Measurements from ENCODE around the gene MICAL3. TPM values are rescaled to one million over a fixed set of nuclear protein-coding genes. Genes with fewer than 3 reads are reported as not detected.
"Not testable (repeated sequence)": the region's sequence is repeated elsewhere in the genome, so short reads cannot be mapped to it uniquely, and the experiment has no call there.

The MICAL3 gene
- total and polyA plus RNA-seq, 2 donors from 2014 or later = 5.0 to 99.4 TPM

GRCh38 chr22:18056807-18057474, 32.6 kb upstream of the MICAL3 start:
- no peaks in the 10 kb centered on the region for H3K36me3 ChIP-seq (ENCODE audit: control insufficient read depth in 2 of 3, insufficient read depth in 3 of 3, low read length in 3 of 3)
- H3K9ac ChIP-seq (ENCODE audit: low read length in 3 of 3) = no peak overlapping the region
- H3K27me3 ChIP-seq (ENCODE audit: control insufficient read depth, insufficient read depth, low read length) = no peaks in the 10 kb centered on the region
- H3K27ac ChIP-seq (ENCODE audit: low read depth in 2 of 2, low read length in 2 of 2) = peak overlapping the region in 1 of 2 donors; percentile 43
- TF ChIP-seq, protein P1, sequence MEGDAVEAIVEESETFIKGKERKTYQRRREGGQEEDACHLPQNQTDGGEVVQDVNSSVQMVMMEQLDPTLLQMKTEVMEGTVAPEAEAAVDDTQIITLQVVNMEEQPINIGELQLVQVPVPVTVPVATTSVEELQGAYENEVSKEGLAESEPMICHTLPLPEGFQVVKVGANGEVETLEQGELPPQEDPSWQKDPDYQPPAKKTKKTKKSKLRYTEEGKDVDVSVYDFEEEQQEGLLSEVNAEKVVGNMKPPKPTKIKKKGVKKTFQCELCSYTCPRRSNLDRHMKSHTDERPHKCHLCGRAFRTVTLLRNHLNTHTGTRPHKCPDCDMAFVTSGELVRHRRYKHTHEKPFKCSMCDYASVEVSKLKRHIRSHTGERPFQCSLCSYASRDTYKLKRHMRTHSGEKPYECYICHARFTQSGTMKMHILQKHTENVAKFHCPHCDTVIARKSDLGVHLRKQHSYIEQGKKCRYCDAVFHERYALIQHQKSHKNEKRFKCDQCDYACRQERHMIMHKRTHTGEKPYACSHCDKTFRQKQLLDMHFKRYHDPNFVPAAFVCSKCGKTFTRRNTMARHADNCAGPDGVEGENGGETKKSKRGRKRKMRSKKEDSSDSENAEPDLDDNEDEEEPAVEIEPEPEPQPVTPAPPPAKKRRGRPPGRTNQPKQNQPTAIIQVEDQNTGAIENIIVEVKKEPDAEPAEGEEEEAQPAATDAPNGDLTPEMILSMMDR (IDR thresholded peaks at IDR 0.05; ENCODE audit: borderline replicate concordance, extremely low read depth, insufficient read depth) = no peak
- FAIRE-seq (no peak), DNase-seq (peak in 1 of 5 donors; percentile 6)
- peaks cover 0 to 10% (median 0%) of the 10 kb centered on the region in 3 donors for H3K4me1 ChIP-seq (ENCODE audit: control insufficient read depth in 2 of 3, insufficient read depth in 2 of 3, low read depth in 1 of 3, low read length in 3 of 3)
- no peaks in the 10 kb centered on the region for H3K9me3 ChIP-seq (ENCODE audit: control insufficient read depth in 2 of 3, insufficient read depth in 1 of 3, low read length in 3 of 3)
- H3K4me3 ChIP-seq (ENCODE audit: low read length in 3 of 3) = no peak overlapping the region
- intact Hi-C loops (cut with DNase I) = no loop called here

DNA sequence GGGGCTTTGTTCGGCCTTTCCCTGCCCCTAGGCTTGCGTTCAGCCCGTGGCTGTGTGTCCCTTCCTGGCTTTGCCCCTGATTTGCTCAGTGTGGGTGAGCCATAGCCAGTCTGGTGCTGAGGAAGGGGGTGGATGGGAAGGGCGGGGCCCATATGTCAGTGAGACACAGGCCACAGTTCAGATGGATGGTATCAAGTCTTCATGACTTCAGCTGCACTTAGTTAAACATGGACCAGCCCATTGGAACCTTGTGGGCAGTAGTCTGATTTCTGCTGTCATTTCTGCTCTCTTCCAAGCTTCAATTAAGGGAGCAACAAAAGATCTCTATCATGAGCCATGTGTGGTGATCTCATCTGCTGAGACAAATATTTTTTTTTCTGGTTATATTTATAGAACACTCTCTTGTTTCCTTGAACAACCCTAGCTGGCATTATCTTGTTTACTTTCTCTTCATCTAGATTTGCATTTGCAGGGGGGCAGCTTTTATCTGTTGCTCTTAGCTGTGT, 31.9 kb upstream of the MICAL3 start:
- no peak overlapping the region for H3K4me3 ChIP-seq (ENCODE audit: low read length in 3 of 3)
- FAIRE-seq (no peak), DNase-seq (peak in 1 of 5 donors; percentile 53)
- H3K4me1 ChIP-seq (ENCODE audit: control insufficient read depth in 2 of 3, insufficient read depth in 2 of 3, low read depth in 1 of 3, low read length in 3 of 3) = peaks cover 0 to 10% (median 0%) of the 10 kb centered on the region in 3 donors
- intact Hi-C loops (cut with DNase I) = no loop called here
- peak overlapping the region; percentile 57 to 67 for H3K27ac ChIP-seq (ENCODE audit: low read depth in 2 of 2, low read length in 2 of 2)
- H3K27me3 ChIP-seq (ENCODE audit: control insufficient read depth, insufficient read depth, low read length) = no peaks in the 10 kb centered on the region
- H3K36me3 ChIP-seq (ENCODE audit: control insufficient read depth in 2 of 3, insufficient read depth in 3 of 3, low read length in 3 of 3) = no peaks in the 10 kb centered on the region
- TF ChIP-seq, protein P1 (IDR thresholded peaks at IDR 0.05; ENCODE audit: borderline replicate concordance, extremely low read depth, insufficient read depth) = no peak
- H3K9ac ChIP-seq (ENCODE audit: low read length in 3 of 3) = no peak overlapping the region
- no peaks in the 10 kb centered on the region for H3K9me3 ChIP-seq (ENCODE audit: control insufficient read depth in 2 of 3, insufficient read depth in 1 of 3, low read length in 3 of 3)

GRCh38 chr22:18055619-18056160, 31.3 kb upstream of the MICAL3 start:
- no peaks in the 10 kb centered on the region for H3K36me3 ChIP-seq (ENCODE audit: control insufficient read depth in 2 of 3, insufficient read depth in 3 of 3, low read length in 3 of 3)
- H3K9ac ChIP-seq (ENCODE audit: low read length in 3 of 3) = no peak overlapping the region
- no peaks in the 10 kb centered on the region for H3K9me3 ChIP-seq (ENCODE audit: control insufficient read depth in 2 of 3, insufficient read depth in 1 of 3, low read length in 3 of 3)
- TF ChIP-seq, protein P1 (IDR thresholded peaks at IDR 0.05; ENCODE audit: borderline replicate concordance, extremely low read depth, insufficient read depth) = no peak
- DNase-seq (no peak), FAIRE-seq (no peak)
- H3K27me3 ChIP-seq (ENCODE audit: control insufficient read depth, insufficient read depth, low read length) = no peaks in the 10 kb centered on the region
- intact Hi-C loops (cut with DNase I) = no loop called here
- peaks cover 0 to 6% (median 0%) of the 10 kb centered on the region in 3 donors for H3K4me1 ChIP-seq (ENCODE audit: control insufficient read depth in 2 of 3, insufficient read depth in 2 of 3, low read depth in 1 of 3, low read length in 3 of 3)
- H3K4me3 ChIP-seq (ENCODE audit: low read length in 3 of 3) = no peak overlapping the region
- peak overlapping the region; percentile 57 to 67 for H3K27ac ChIP-seq (ENCODE audit: low read depth in 2 of 2, low read length in 2 of 2)

- FAIRE-seq; H3K4me3 ChIP-seq (ENCODE audit: low read length in 3 of 3); DNase-seq; H3K36me3 ChIP-seq (ENCODE audit: control insufficient read depth in 2 of 3, insufficient read depth in 3 of 3, low read length in 3 of 3); H3K4me1 ChIP-seq (ENCODE audit: control insufficient read depth in 2 of 3, insufficient read depth in 2 of 3, low read depth in 1 of 3, low read length in 3 of 3); H3K9ac ChIP-seq (ENCODE audit: low read length in 3 of 3); H3K27ac ChIP-seq (ENCODE audit: low read depth in 2 of 2, low read length in 2 of 2); H3K9me3 ChIP-seq (ENCODE audit: control insufficient read depth in 2 of 3, insufficient read depth in 1 of 3, low read length in 3 of 3); H3K27me3 ChIP-seq (ENCODE audit: control insufficient read depth, insufficient read depth, low read length); intact Hi-C loops (cut with DNase I): not testable (repeated sequence)
These were observed 29.0 kb upstream of the MICAL3 start for GRCh38 chr22:18053216-18053946.

GRCh38 chr22:18051113-18051512, 26.8 kb upstream of the MICAL3 start:
- H3K36me3 ChIP-seq (ENCODE audit: control insufficient read depth in 2 of 3, insufficient read depth in 3 of 3, low read length in 3 of 3); FAIRE-seq; H3K27me3 ChIP-seq (ENCODE audit: control insufficient read depth, insufficient read depth, low read length); H3K4me1 ChIP-seq (ENCODE audit: control insufficient read depth in 2 of 3, insufficient read depth in 2 of 3, low read depth in 1 of 3, low read length in 3 of 3); H3K4me3 ChIP-seq (ENCODE audit: low read length in 3 of 3); H3K27ac ChIP-seq (ENCODE audit: low read depth in 2 of 2, low read length in 2 of 2); DNase-seq; H3K9ac ChIP-seq (ENCODE audit: low read length in 3 of 3); H3K9me3 ChIP-seq (ENCODE audit: control insufficient read depth in 2 of 3, insufficient read depth in 1 of 3, low read length in 3 of 3); intact Hi-C loops (cut with DNase I): not testable (repeated sequence)
